Endometrium (tissue), 2 donors: Measurements from ENCODE around the gene RAPGEF2.
A peak's percentile ranks its signal among the peaks of the same experiment; 100 is the strongest.
"Not testable (repeated sequence)": the region's sequence is repeated elsewhere in the genome, so short reads cannot be mapped to it uniquely, and the experiment has no call there.

Experiments
- FAIRE-seq: peaks from 2 replicates; lab custom pipeline; 2012; peaks lifted over from hg19 to GRCh38; lab: Jason Lieb, UNC
- donor health status: control.
- donor health status: control.

Gene RAPGEF2

GRCh38 chr4:159097785-159098184 is 5.1 kb upstream of the RAPGEF2 start:
- no peak for FAIRE-seq

- FAIRE-seq = no peak
Observed at GRCh38 chr4:159098482-159099127, 4.3 kb upstream of the RAPGEF2 start.

GRCh38 chr4:159101988-159102621 is 774 bp upstream of the RAPGEF2 start:
- no peak for FAIRE-seq

GRCh38 chr4:159103384-159103990 is 608 bp downstream of the RAPGEF2 start:
- no peak for FAIRE-seq

GRCh38 chr4:159104694-159105414 is 2.0 kb downstream of the RAPGEF2 start:
- peak; percentile 8 for FAIRE-seq

- no peak for FAIRE-seq
Observed at GRCh38 chr4:159105761-159106243, 2.9 kb downstream of the RAPGEF2 start.

- no peak for FAIRE-seq
Observed at GRCh38 chr4:159106636-159107035, 3.8 kb downstream of the RAPGEF2 start.

GRCh38 chr4:159107203-159107925 is 4.5 kb downstream of the RAPGEF2 start:
- FAIRE-seq = no peak

GRCh38 chr4:159108124-159108523 is 5.2 kb downstream of the RAPGEF2 start:
- peak; percentile 48 for FAIRE-seq

- FAIRE-seq = no peak
Observed at GRCh38 chr4:159110961-159111360, 8.1 kb downstream of the RAPGEF2 start.

GRCh38 chr4:159111416-159111815 is 8.5 kb downstream of the RAPGEF2 start:
- no peak for FAIRE-seq

GRCh38 chr4:159113366-159113765 is 10.5 kb downstream of the RAPGEF2 start:
- not testable (repeated sequence) for FAIRE-seq

GRCh38 chr4:159116098-159116497 is 13.2 kb downstream of the RAPGEF2 start:
- FAIRE-seq = not testable (repeated sequence)

GRCh38 chr4:159116693-159117092 is 13.8 kb downstream of the RAPGEF2 start:
- FAIRE-seq = not testable (repeated sequence)

GRCh38 chr4:159117564-159117963 is 14.7 kb downstream of the RAPGEF2 start:
- FAIRE-seq = no peak

- no peak for FAIRE-seq
Observed at GRCh38 chr4:159117968-159118367, 15.1 kb downstream of the RAPGEF2 start.

- no peak for FAIRE-seq
Observed at GRCh38 chr4:159121371-159121770, 18.5 kb downstream of the RAPGEF2 start.

- no peak for FAIRE-seq
Observed at GRCh38 chr4:159126716-159127115, 23.8 kb downstream of the RAPGEF2 start.

GRCh38 chr4:159127745-159128518 is 25.1 kb downstream of the RAPGEF2 start:
- FAIRE-seq = no peak

- no peak for FAIRE-seq
Observed at GRCh38 chr4:159129814-159130550, 27.1 kb downstream of the RAPGEF2 start.
